ENCODE measurements around the gene UPK3A. TPM values are rescaled to one million over a fixed set of nuclear protein-coding genes. Genes with fewer than 3 reads are reported as not detected.

UPK3A gene
- total and polyA plus RNA-seq, 2 experiments from 2014 or later, result 0.47 TPM; not detected in 1

DNA sequence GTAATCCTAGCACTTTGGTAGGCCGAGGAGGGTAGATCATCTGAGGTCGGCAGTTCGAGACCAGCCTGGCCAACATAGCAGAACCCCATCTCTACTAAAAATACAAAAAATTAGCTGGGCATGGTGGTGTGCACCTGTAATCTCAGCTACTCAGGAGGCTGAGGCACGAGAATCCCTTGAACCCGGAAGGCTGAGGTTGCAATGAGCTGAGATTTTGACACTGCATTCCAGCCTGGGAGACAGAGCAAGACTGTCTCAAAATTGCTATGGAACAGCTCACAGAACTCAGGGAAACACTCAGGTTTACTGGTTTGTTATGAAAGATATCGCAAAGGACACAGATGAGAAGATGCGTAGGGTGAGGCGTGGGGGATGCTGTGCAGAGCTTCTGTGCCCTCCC lies 27.7 kb downstream of the UPK3A start:
- H3F3A ChIP-seq (replicated peaks; ENCODE audit: low read depth), result peaks cover 18% of the 10 kb centered on the region
- H3K4me1 ChIP-seq (ENCODE audit: insufficient read depth), result peaks cover 20% of the 10 kb centered on the region
- no peak overlapping the region for H2AFZ ChIP-seq
- DNase-seq (ENCODE audit: low spot score), result no peak
- peaks cover 6% of the 10 kb centered on the region; the same call in 2 of the 3 replicates for H3K36me3 Mint-ChIP-seq (ENCODE audit: low read depth)
- H4K20me1 ChIP-seq (replicated peaks; ENCODE audit: insufficient read depth), result peaks cover 12% of the 10 kb centered on the region
- H3K27ac ChIP-seq (ENCODE audit: low read depth), result no peak overlapping the region
- H3K9me2 ChIP-seq (ENCODE audit: insufficient read depth), result 0 out of 2 replicates have a peak, but pooled peaks cover 3% of the 10 kb centered on the region
- H3K4me2 ChIP-seq, result no peak overlapping the region
- H3K27me3 ChIP-seq (ENCODE audit: insufficient read depth), result no peaks in the 10 kb centered on the region; the same call in 1 of the 2 replicates
- no peak overlapping the region for H3K27ac Mint-ChIP-seq
- H3K27me3 Mint-ChIP-seq (ENCODE audit: insufficient read depth, low read depth, poor library complexity), result peaks cover 19% of the 10 kb centered on the region
- no peaks in the 10 kb centered on the region for H3K36me3 ChIP-seq (ENCODE audit: insufficient read depth)
- H3K4me1 Mint-ChIP-seq, result peaks cover 30% of the 10 kb centered on the region
- no peaks in the 10 kb centered on the region for H3K9me3 Mint-ChIP-seq
- peaks cover 68% of the 10 kb centered on the region for H3K79me2 ChIP-seq (replicated peaks; ENCODE audit: insufficient read depth)
- H3K4me3 Mint-ChIP-seq, result no peak overlapping the region
- no peak for TF ChIP-seq EZH2phosphoT487 (IDR thresholded peaks at IDR 0.05; ENCODE audit: unreplicated experiment)
- TF ChIP-seq ZNF331 (CRISPR knock-in tag; IDR thresholded peaks at IDR 0.05; ENCODE audit: low read depth), result no peak
- TF ChIP-seq, protein P1, sequence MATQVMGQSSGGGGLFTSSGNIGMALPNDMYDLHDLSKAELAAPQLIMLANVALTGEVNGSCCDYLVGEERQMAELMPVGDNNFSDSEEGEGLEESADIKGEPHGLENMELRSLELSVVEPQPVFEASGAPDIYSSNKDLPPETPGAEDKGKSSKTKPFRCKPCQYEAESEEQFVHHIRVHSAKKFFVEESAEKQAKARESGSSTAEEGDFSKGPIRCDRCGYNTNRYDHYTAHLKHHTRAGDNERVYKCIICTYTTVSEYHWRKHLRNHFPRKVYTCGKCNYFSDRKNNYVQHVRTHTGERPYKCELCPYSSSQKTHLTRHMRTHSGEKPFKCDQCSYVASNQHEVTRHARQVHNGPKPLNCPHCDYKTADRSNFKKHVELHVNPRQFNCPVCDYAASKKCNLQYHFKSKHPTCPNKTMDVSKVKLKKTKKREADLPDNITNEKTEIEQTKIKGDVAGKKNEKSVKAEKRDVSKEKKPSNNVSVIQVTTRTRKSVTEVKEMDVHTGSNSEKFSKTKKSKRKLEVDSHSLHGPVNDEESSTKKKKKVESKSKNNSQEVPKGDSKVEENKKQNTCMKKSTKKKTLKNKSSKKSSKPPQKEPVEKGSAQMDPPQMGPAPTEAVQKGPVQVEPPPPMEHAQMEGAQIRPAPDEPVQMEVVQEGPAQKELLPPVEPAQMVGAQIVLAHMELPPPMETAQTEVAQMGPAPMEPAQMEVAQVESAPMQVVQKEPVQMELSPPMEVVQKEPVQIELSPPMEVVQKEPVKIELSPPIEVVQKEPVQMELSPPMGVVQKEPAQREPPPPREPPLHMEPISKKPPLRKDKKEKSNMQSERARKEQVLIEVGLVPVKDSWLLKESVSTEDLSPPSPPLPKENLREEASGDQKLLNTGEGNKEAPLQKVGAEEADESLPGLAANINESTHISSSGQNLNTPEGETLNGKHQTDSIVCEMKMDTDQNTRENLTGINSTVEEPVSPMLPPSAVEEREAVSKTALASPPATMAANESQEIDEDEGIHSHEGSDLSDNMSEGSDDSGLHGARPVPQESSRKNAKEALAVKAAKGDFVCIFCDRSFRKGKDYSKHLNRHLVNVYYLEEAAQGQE (IDR thresholded peaks at IDR 0.05; ENCODE audit: unreplicated experiment), result no peak
- TF ChIP-seq, protein P2, sequence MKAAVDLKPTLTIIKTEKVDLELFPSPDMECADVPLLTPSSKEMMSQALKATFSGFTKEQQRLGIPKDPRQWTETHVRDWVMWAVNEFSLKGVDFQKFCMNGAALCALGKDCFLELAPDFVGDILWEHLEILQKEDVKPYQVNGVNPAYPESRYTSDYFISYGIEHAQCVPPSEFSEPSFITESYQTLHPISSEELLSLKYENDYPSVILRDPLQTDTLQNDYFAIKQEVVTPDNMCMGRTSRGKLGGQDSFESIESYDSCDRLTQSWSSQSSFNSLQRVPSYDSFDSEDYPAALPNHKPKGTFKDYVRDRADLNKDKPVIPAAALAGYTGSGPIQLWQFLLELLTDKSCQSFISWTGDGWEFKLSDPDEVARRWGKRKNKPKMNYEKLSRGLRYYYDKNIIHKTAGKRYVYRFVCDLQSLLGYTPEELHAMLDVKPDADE (IDR thresholded peaks at IDR 0.05), result no peak
- TF ChIP-seq JUNB (IDR thresholded peaks at IDR 0.05; ENCODE audit: unreplicated experiment), result no peak
- TF ChIP-seq, protein P3, sequence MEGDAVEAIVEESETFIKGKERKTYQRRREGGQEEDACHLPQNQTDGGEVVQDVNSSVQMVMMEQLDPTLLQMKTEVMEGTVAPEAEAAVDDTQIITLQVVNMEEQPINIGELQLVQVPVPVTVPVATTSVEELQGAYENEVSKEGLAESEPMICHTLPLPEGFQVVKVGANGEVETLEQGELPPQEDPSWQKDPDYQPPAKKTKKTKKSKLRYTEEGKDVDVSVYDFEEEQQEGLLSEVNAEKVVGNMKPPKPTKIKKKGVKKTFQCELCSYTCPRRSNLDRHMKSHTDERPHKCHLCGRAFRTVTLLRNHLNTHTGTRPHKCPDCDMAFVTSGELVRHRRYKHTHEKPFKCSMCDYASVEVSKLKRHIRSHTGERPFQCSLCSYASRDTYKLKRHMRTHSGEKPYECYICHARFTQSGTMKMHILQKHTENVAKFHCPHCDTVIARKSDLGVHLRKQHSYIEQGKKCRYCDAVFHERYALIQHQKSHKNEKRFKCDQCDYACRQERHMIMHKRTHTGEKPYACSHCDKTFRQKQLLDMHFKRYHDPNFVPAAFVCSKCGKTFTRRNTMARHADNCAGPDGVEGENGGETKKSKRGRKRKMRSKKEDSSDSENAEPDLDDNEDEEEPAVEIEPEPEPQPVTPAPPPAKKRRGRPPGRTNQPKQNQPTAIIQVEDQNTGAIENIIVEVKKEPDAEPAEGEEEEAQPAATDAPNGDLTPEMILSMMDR (conservative IDR thresholded peaks at IDR 0.05; ENCODE audit: low read depth in 2 of 2), result no peak
- no peak for TF ChIP-seq CREB1 (CRISPR knock-in tag; IDR thresholded peaks at IDR 0.05; ENCODE audit: low read depth)
- TF ChIP-seq STAT1 (IDR thresholded peaks at IDR 0.05; ENCODE audit: unreplicated experiment), result no peak
- TF ChIP-seq EZH2 (IDR thresholded peaks at IDR 0.05; ENCODE audit: low read depth, unreplicated experiment), result no peak
- TF ChIP-seq NANOG (IDR thresholded peaks at IDR 0.05; ENCODE audit: borderline replicate concordance), result no peak
- no peak for TF ChIP-seq POLR2AphosphoS5 (IDR thresholded peaks at IDR 0.05; ENCODE audit: low read depth)
- TF ChIP-seq, protein P4, sequence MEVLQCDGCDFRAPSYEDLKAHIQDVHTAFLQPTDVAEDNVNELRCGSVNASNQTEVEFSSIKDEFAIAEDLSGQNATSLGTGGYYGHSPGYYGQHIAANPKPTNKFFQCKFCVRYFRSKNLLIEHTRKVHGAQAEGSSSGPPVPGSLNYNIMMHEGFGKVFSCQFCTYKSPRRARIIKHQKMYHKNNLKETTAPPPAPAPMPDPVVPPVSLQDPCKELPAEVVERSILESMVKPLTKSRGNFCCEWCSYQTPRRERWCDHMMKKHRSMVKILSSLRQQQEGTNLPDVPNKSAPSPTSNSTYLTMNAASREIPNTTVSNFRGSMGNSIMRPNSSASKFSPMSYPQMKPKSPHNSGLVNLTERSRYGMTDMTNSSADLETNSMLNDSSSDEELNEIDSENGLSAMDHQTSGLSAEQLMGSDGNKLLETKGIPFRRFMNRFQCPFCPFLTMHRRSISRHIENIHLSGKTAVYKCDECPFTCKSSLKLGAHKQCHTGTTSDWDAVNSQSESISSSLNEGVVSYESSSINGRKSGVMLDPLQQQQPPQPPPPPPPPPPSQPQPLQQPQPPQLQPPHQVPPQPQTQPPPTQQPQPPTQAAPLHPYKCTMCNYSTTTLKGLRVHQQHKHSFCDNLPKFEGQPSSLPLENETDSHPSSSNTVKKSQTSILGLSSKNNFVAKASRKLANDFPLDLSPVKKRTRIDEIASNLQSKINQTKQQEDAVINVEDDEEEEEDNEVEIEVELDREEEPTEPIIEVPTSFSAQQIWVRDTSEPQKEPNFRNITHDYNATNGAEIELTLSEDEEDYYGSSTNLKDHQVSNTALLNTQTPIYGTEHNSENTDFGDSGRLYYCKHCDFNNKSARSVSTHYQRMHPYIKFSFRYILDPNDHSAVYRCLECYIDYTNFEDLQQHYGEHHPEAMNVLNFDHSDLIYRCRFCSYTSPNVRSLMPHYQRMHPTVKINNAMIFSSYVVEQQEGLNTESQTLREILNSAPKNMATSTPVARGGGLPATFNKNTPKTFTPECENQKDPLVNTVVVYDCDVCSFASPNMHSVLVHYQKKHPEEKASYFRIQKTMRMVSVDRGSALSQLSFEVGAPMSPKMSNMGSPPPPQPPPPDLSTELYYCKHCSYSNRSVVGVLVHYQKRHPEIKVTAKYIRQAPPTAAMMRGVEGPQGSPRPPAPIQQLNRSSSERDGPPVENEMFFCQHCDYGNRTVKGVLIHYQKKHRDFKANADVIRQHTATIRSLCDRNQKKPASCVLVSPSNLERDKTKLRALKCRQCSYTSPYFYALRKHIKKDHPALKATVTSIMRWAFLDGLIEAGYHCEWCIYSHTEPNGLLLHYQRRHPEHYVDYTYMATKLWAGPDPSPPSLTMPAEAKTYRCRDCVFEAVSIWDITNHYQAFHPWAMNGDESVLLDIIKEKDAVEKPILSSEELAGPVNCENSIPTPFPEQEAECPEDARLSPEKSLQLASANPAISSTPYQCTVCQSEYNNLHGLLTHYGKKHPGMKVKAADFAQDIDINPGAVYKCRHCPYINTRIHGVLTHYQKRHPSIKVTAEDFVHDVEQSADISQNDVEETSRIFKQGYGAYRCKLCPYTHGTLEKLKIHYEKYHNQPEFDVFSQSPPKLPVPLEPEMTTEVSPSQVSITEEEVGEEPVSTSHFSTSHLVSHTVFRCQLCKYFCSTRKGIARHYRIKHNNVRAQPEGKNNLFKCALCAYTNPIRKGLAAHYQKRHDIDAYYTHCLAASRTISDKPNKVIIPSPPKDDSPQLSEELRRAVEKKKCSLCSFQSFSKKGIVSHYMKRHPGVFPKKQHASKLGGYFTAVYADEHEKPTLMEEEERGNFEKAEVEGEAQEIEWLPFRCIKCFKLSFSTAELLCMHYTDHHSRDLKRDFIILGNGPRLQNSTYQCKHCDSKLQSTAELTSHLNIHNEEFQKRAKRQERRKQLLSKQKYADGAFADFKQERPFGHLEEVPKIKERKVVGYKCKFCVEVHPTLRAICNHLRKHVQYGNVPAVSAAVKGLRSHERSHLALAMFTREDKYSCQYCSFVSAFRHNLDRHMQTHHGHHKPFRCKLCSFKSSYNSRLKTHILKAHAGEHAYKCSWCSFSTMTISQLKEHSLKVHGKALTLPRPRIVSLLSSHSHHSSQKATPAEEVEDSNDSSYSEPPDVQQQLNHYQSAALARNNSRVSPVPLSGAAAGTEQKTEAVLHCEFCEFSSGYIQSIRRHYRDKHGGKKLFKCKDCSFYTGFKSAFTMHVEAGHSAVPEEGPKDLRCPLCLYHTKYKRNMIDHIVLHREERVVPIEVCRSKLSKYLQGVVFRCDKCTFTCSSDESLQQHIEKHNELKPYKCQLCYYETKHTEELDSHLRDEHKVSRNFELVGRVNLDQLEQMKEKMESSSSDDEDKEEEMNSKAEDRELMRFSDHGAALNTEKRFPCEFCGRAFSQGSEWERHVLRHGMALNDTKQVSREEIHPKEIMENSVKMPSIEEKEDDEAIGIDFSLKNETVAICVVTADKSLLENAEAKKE (CRISPR knock-in tag; IDR thresholded peaks at IDR 0.05), result no peak
- TF ChIP-seq ZNF114 (CRISPR knock-in tag; IDR thresholded peaks at IDR 0.05), result no peak
- ATAC-seq, result no peak
- H3K4me3 ChIP-seq, result no peak overlapping the region

All from GM23338 (cell line).